DMS114 treated with DMSO at 0.1 percent for 48 hours (cell line): ENCODE data around the gene TAMALIN.

Experiments used
- DNase-seq: peaks from one replicate; lab custom pipeline; 2025; ENCODE audit not compliant: unreplicated experiment; lab: John Stamatoyannopoulos, UW

TAMALIN gene

GRCh38 chr12:52054833-52055730 lies 48.3 kb downstream of the TAMALIN start:
- no peak for DNase-seq

GRCh38 chr12:52055731-52056711 lies 49.3 kb downstream of the TAMALIN start:
- DNase-seq, result no peak

- no peak for DNase-seq
Observed at GRCh38 chr12:52056801-52057637, 50.3 kb downstream of the TAMALIN start.

GRCh38 chr12:52057638-52058576 lies 51.2 kb downstream of the TAMALIN start:
- DNase-seq, result no peak

GRCh38 chr12:52058631-52059361 lies 52.0 kb downstream of the TAMALIN start:
- no peak for DNase-seq

GRCh38 chr12:52059582-52060497 lies 53.1 kb downstream of the TAMALIN start:
- no peak for DNase-seq

- no peak for DNase-seq
Observed at GRCh38 chr12:52060498-52061177, 53.9 kb downstream of the TAMALIN start.

- no peak for DNase-seq
Observed at GRCh38 chr12:52061470-52062166, 54.9 kb downstream of the TAMALIN start.

- DNase-seq, result no peak
Observed at GRCh38 chr12:52062167-52063081, 55.7 kb downstream of the TAMALIN start.

- no peak for DNase-seq
Observed at GRCh38 chr12:52063082-52063924, 56.6 kb downstream of the TAMALIN start.

- no peak for DNase-seq
Observed at GRCh38 chr12:52063981-52064649, 57.4 kb downstream of the TAMALIN start.
